Effector CD8-positive, alpha-beta T cell (primary cell): ENCODE measurements around the gene HOXB3.

Experiments
- DNase-seq: peaks from one replicate; lab custom pipeline; 2025; lab: John Stamatoyannopoulos, UW

HOXB3 gene

GRCh38 chr17:48569674-48570324 is 20.2 kb downstream of the HOXB3 start:
- DNase-seq: no peak

DNA sequence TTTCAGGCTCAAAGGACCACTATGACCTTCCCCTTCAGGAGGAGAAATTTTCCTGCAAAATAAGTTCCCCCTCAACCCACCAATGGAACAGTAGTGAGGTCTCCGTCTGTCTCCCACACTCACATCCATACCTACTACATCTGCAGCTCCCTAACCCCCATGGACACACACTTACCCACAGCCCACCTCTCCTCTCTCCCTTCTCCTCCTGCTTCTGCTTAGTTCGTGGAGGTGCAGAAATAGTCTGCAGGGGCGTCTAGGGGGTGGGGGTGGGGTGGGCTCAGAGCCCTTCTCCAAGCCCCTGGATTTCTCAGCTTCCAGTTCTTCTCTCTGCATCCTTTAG is 20.8 kb downstream of the HOXB3 start:
- DNase-seq: no peak

- DNase-seq: no peak
Measured at GRCh38 chr17:48568499-48569239, 21.4 kb downstream of the HOXB3 start.

DNA sequence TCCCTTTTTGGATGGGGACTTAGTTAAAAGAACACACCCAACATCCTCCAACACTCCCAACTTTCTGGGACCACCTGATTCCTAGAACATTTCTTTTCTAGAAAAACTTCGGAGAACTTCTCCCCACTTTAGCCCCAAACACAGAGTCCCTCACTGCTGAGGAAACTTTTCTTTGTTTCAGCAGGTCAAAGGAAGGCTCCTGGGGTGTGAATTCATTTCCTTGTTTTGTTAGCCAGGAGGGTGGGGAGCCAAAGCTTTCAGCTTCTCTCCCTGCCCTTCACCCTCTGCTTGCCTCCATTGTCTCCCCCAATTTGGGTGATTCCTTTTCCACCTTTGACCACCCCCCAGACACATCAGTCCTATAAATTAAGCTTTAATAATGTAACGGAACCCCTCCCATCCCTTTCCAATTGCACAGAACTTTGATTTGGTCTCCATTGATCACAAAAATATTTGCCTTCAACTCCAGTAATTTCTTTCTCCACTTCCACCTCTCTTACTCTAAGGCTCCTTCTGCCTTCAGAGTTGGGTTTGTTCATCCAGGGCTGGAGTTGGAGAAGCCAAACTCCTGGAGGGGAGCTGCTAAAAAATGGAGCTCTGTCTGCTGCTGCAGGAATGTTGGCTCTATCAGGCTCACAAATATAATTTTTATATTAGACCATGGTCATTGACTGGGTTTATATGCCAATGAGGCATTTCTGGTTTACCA is 22.2 kb downstream of the HOXB3 start:
- no peak for DNase-seq

- DNase-seq: no peak
Measured at GRCh38 chr17:48567209-48567608, 22.8 kb downstream of the HOXB3 start.

- no peak for DNase-seq
Measured at GRCh38 chr17:48566717-48567116, 23.3 kb downstream of the HOXB3 start.

- DNase-seq: no peak
Measured at GRCh38 chr17:48565925-48566710, 23.9 kb downstream of the HOXB3 start.

- no peak for DNase-seq
Measured at GRCh38 chr17:48565022-48565554, 25.0 kb downstream of the HOXB3 start.

GRCh38 chr17:48564188-48565021 is 25.6 kb downstream of the HOXB3 start:
- no peak for DNase-seq

- DNase-seq: no peak
Measured at GRCh38 chr17:48563867-48564187, 26.2 kb downstream of the HOXB3 start.

- no peak for DNase-seq
Measured at GRCh38 chr17:48563385-48563838, 26.6 kb downstream of the HOXB3 start.

- no peak for DNase-seq
Measured at GRCh38 chr17:48562934-48563333, 27.1 kb downstream of the HOXB3 start.

- DNase-seq: no peak
Measured at GRCh38 chr17:48561884-48562810, 27.9 kb downstream of the HOXB3 start.

DNA sequence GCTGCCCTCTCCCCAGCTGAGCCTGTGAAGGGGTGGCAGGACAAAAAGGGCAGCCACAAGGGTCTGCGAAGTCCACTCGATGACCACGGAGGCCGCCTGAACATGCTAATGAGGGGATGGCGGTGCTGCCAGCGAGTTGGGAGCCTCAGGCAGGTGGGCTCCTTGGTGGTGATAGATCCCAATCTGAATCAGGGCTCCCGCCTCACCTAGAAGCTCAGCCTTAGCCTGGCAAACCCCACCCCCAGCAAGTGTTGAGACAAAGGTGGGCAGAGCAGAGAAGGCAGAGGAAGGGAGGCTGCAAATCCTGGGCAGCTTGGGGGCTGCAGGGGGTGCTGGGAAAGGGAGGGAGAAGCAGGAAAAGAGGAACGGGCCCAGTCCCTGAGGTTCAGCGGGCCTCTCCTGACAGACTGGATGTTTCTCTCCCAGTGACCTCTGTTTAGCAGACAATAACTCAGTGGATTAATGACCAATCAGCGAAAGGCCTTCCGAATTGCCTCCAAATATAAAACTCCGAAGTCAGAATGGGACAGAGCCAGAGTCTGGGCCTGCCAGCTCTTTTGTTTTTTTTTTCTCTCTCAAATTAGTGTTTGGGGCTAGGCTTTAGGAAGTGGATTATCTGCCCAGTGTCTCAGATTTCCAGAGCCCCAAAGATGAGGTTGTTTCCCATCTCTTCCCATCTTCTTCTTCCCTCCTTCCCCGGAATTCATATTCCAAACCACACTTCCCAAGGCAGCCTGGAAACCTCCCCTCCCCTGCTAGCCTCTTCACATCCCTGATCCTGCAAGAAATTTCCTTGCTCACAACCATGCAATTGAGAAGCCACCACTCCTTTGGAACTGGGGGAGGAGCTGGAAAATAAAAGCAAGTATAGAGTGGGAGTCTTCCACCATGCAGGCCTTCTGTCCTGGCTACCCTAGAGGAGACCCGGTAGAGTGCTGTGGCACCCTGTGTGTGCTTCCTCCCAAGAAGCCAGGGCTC is 29.9 kb downstream of the HOXB3 start:
- DNase-seq: no peak

- DNase-seq: no peak
Measured at GRCh38 chr17:48559122-48559839, 30.8 kb downstream of the HOXB3 start.

DNA sequence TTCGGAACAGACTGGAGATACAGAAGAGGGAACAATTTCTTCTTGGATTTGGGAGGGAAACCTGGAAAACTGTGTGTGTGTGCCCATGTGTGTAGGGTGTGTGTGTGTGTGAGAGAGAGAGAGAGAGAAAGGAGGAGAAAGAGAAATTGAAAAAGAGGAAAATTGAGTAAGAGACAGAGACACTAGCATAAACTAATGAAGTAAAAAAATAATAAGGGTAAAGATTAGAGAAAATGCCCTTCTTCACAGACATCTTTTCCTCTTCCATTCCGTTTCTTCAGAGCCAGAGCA is 31.3 kb downstream of the HOXB3 start:
- DNase-seq: no peak

GRCh38 chr17:48558057-48558830 is 31.8 kb downstream of the HOXB3 start:
- DNase-seq: no peak
